Fibroblast of pulmonary artery (primary cell): Measurements from ENCODE around the gene SPIRE2.
"Not testable (repeated sequence)": the region's sequence is repeated elsewhere in the genome, so short reads cannot be mapped to it uniquely, and the experiment has no call there.

Experiments
- DNase-seq: peaks from one replicate; pipeline ENCODE4 v3.0.0-alpha.2; 2010; ENCODE audit warnings: low read depth
- H3K4me3 ChIP-seq: replicated peaks from 2 replicates; pipeline ENCODE4 v1.5.1; 2011; ENCODE audit warnings: low read depth, mild to moderate bottlenecking, control low read depth, low read length, moderate library complexity
- TF ChIP-seq, protein P1 (sequence below): IDR thresholded peaks from 2 replicates; pipeline ENCODE4 v1.5.1; 2011; ENCODE audit warnings: mild to moderate bottlenecking, control low read depth, low read length, inconsistent platforms; ENCODE audit errors: missing control alignments

Gene SPIRE2

DNA sequence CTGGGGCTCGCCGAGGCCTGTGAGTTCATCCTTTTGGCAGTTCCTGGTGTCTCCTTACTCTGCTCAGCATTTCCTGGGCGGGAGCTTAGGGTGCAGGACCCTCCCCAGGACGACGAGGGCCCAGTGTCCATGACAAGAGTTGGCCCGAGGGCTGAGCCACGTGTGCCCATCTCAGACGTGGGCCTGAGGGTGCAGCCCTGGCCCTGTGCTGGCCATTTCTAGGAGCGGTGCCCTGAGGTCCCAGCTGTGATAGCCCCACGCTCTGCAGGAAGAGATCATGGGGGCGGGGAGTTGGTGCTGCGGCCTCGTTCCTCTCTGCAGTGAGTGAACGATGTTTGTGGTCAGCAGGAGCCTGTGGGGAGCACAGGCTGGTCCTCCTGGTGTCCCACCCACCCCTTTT, 84.4 kb downstream of the SPIRE2 start:
- no peak for DNase-seq
- no peak overlapping the region for H3K4me3 ChIP-seq
- TF ChIP-seq, protein P1, sequence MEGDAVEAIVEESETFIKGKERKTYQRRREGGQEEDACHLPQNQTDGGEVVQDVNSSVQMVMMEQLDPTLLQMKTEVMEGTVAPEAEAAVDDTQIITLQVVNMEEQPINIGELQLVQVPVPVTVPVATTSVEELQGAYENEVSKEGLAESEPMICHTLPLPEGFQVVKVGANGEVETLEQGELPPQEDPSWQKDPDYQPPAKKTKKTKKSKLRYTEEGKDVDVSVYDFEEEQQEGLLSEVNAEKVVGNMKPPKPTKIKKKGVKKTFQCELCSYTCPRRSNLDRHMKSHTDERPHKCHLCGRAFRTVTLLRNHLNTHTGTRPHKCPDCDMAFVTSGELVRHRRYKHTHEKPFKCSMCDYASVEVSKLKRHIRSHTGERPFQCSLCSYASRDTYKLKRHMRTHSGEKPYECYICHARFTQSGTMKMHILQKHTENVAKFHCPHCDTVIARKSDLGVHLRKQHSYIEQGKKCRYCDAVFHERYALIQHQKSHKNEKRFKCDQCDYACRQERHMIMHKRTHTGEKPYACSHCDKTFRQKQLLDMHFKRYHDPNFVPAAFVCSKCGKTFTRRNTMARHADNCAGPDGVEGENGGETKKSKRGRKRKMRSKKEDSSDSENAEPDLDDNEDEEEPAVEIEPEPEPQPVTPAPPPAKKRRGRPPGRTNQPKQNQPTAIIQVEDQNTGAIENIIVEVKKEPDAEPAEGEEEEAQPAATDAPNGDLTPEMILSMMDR = no peak

DNA sequence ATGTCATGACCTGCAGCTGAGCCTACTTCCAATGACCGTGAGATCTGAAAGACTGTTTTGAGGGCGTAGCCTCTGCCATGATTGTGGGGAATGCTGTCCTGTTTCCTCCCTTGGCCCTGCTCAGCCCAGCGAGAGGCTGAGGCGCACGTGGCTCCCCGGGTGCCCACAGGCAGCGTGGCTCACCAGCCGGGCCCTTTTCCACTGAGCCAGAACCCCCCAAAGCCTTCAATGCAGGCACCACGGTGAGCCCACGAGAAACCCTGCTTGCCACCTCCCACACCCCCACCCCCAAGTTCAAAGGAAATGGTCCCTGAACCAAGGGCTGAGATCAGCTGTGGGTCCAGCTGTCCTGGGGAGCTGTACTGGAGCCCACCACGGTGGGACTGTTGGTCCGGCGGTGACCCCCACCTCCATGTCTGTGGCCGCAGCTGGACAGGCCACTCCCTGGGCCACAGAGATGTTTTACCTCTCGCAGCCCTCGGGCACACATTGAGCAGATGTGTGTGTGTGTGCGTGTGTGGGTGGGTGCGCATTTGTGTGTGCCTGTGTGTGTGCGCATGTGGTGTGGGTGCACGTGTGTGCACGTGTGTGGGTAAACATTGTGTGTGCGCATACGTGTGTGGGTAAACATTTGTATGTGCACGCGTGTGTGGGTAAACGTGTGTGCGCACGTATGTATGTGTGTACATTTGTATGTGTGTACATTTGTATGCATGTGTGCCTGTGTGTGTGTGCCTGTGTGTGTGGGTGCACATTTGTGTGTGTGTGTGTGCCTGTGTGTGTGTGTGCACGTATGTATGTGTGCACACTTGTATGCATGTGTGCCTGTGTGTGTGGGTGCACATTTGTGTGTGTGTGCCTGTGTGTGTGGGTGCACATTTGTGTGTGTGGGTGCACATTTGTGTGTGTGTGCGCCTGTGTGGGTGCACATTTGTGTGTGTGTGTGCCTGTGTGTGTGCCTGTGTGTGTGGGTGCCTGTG, 85.4 kb downstream of the SPIRE2 start:
- DNase-seq = no peak
- no peak overlapping the region for H3K4me3 ChIP-seq
- TF ChIP-seq, protein P1 = no peak

DNA sequence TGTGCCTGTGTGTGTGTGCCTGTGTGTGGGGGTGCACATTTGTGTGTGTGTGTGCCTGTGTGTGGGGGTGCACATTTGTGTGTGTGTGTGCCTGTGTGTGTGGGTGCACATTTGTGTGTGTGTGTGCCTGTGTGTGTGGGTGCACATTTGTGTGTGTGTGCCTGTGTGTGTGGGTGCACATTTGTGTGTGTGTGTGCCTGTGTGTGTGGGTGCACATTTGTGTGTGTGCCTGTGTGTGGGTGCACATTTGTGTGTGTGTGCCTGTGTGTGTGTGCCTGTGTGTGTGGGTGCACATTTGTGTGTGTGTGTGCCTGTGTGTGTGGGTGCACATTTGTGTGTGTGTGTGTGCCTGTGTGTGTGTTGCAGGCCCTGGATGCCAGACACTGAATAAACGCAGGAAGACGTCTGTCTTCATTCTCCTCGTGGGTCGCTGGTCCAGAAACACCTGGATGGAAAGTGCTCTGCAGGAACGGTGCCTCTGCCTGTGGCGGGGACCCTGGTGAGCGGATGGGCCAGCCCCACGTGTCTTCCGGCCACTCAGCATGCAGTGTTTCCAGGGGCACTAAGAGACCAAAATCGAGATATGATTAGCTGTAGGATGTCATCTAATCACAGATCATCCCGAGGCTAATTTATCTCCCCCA, 86.5 kb downstream of the SPIRE2 start:
- not testable (repeated sequence) for H3K4me3 ChIP-seq, DNase-seq

DNA sequence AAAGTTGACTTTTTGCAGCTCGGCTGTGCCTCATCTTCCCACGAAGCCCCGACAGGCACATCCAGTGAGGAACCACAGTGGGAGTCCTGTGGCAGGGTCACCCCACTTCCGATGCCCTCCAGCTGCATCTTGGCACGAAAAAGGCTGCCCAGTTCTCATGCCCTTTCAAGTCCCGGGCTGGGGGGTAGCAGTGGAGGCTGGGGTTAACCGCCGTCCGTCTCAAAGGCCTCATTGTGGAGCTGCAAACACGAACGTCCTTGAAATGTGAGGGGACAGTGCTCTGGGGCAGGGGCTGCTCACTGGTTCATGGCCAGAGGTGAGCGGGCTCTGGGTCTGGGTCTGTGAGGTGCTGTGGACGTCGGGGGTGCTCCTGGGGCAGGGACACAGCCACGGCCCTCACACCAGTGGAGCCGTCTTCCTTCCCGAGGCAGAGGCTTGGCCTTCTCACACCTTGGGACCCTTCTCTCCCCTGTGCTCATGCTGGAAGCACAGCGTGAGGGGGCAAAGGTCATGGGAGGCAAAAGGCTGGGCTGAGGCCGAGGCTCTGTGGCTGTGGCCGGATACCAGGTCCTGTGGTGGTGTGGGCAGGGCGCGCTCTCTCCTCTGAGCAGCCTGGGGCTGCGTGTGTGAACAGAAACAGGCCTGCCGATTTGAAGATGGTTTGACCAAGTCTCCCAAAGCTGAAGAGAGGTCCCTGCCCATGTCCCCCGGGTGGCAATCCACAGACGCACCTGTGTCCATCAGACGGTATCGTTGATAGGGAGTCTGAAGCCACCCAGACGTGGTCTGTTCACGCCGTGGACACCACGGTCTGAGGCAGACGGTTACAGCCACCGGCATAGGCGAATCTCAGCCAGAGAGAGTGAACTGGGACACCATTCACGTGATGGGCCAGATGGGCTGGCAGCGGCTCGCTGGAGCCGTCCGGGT, 87.3 kb downstream of the SPIRE2 start:
- no peak overlapping the region for H3K4me3 ChIP-seq
- no peak for DNase-seq
- TF ChIP-seq, protein P1 = no peak

DNA sequence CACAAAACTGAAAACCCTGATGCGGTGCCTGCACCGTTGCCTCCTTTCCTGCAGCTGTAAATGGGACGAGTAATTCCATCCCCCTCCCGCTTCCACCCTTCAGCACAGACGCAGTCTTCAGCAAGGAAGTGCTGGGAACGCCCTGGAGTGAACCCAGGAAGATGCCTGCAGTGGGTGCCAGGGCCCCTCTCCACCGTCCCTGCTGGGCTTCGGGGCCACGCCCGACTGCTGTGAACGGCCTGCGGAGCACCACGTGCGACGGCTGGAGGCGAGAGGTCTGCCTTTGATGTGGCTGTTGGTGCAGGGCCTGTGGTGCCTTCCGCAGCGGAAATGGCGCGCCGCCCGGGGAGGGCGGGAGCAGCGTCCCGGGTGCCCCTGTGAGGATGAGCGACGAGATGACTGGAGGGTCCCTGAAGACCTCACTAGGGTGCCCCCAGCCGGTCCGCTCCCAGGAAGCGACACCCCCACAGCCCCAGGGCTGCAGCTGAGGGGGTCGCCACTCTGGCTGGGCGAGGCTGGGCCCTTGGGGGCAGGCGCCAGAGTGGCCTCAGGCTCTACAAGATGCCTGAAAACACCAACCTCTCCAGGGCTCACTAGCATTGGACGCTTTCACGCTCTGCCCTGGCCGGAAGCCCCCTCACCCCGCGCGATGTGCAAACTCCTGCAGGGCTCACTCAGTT, 89.6 kb downstream of the SPIRE2 start:
- peak overlapping the region; percentile 44 for H3K4me3 ChIP-seq
- peak; percentile 88 for DNase-seq
- TF ChIP-seq, protein P1 = no peak

DNA sequence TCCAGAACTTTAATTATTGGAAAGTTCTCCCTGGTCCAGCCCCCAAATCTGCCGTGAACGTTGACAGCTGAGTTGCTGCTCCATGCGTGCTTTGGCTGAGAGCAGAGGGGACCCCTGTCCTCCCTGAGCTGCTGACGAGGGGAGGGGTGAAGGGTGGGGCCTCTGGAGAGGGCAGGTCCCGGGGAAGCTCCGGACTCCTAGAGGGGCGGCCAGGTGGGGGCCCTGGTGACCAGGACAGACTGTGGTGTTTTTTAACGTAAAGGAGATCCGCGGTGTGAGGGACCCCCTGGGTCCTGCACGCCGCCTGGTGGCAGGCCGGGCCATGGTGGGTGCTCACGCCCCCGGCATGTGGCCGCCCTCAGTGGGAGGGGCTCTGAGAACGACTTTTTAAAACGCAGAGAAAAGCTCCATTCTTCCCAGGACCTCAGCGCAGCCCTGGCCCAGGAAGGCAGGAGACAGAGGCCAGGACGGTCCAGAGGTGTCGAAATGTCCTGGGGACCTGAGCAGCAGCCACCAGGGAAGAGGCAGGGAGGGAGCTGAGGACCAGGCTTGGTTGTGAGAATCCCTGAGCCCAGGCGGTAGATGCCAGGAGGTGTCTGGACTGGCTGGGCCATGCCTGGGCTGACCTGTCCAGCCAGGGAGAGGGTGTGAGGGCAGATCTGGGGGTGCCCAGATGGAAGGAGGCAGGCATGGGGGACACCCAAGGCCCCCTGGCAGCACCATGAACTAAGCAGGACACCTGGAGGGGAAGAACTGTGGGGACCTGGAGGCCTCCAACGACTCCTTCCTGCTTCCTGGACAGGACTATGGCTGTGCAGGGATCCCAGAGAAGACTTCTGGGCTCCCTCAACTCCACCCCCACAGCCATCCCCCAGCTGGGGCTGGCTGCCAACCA, 90.4 kb downstream of the SPIRE2 start, which contains the start of gene MC1R:
Gene MC1R, plus strand, starts transcription at position 410 of the 895 bp plus-strand sequence. Its CDS starts 397 bp downstream, at position 807.
- peak; percentile 51 for DNase-seq
- H3K4me3 ChIP-seq = peak within 1 kb of the TSS; percentile 44
- TF ChIP-seq, protein P1 = peak; percentile 57
